HepG2 (cell line): ENCODE results near the gene TMEM132E. TPM values are rescaled to one million over a fixed set of nuclear protein-coding genes. Genes with fewer than 3 reads are reported as not detected.

Source experiments
- ATAC-seq: fragments of 200-7000 bp; cut with Tn5 transposase; 3 replicates; pipeline ENCODE4 v1.9.1; 2020; ENCODE audit warnings: mild to moderate bottlenecking, moderate library complexity
- BruUV-seq: library from RNA; stranded (reverse); fragments of 400-500 nt; replicated peaks from 2 replicates; lab custom pipeline; 2021; lab: Mats Ljungman, UMichigan
- CTCF ChIA-PET: fragments of 300-600 bp; formaldehyde crosslinking; extraction: SDS; loops from one replicate; lab custom pipeline; 2021; ENCODE audit warnings: low total read pairs, inconsistent platforms, low intra/inter-chr PET ratio; lab: Yijun Ruan, JAX
- POLR2A ChIA-PET: fragments of 350-600 bp; sonication (Branson Sonifier 250); formaldehyde crosslinking; loops from one replicate; lab custom pipeline; 2020; ENCODE audit warnings: antibody characterized with exemption, inconsistent platforms; lab: Yijun Ruan, JAX
- DNase-seq: peaks from one replicate; pipeline ENCODE4 v3.0.0-alpha.2; 2015; ENCODE audit warnings: low spot score
- FAIRE-seq: peaks from 3 replicates; lab custom pipeline; 2011; peaks lifted over from hg19 to GRCh38; lab: Jason Lieb, UNC
- H2AFZ ChIP-seq: one replicate; pipeline ENCODE4 v1.6.1; 2011; ENCODE audit warnings: low read length, inconsistent platforms
- H3K27ac ChIP-seq: fragments of 300-600 bp; 3 replicates; pipeline ENCODE4 v1.8.0; 2011; ENCODE audit warnings: mixed run types, mild to moderate bottlenecking, mixed read lengths, low read length, inconsistent platforms; ENCODE audit not compliant: insufficient read depth; ENCODE audit errors: extremely low read length
- H3K27me3 ChIP-seq, 2 experiments: fragments of 200-600 bp in 1 of 2; 2 replicates in 1 of 2; 3 replicates in 1 of 2; pipeline versions ENCODE4 v1.6.0 to v1.8.0; 2011; ENCODE audit warnings: low read length in 2 of 2, mild to moderate bottlenecking in 2 of 2, moderate library complexity in 2 of 2, inconsistent platforms in 1 of 2; ENCODE audit not compliant: insufficient read depth in 2 of 2, control insufficient read depth in 1 of 2
- H3K36me3 ChIP-seq, 2 experiments: fragments of 200-600 bp in 1 of 2; replicated peaks in 1 of 2; 2 replicates in 1 of 2; 3 replicates in 1 of 2; pipeline versions ENCODE4 v1.5.1 to v1.8.0; 2011; ENCODE audit warnings: low read length in 2 of 2, inconsistent platforms in 1 of 2; ENCODE audit not compliant: insufficient read depth in 2 of 2, control insufficient read depth in 1 of 2
- H3K4me1 ChIP-seq: 2 replicates; pipeline ENCODE4 v1.5.1; 2012; ENCODE audit warnings: low read length, inconsistent platforms; ENCODE audit not compliant: insufficient read depth
- H3K4me2 ChIP-seq: 2 replicates; pipeline ENCODE4 v1.6.0; 2011; ENCODE audit warnings: low read depth, low read length, inconsistent platforms
- H3K4me3 ChIP-seq, 3 experiments: fragments of 200-600 bp in 1 of 3; sonication (generic), shearing (Covaris generic) in 1 of 3; replicated peaks in 1 of 3; 2 replicates each; pipeline ENCODE4 v1.5.1; 2011 to 2016; ENCODE audit warnings: low read length in 3 of 3, inconsistent platforms in 2 of 3, low read depth in 2 of 3, mild to moderate bottlenecking in 2 of 3, control low read depth in 1 of 3, mixed read lengths in 1 of 3; ENCODE audit not compliant: insufficient read depth in 1 of 3
- H3K79me2 ChIP-seq: one replicate; pipeline ENCODE4 v1.6.1; 2011; ENCODE audit warnings: low read length, inconsistent platforms; ENCODE audit not compliant: insufficient read depth
- H3K9ac ChIP-seq: 2 replicates; pipeline ENCODE4 v1.6.0; 2011; ENCODE audit warnings: mild to moderate bottlenecking, low read depth, low read length, inconsistent platforms; ENCODE audit not compliant: insufficient read depth
- H3K9me3 ChIP-seq: 2 replicates; pipeline ENCODE4 v1.5.1; 2012; ENCODE audit warnings: mild to moderate bottlenecking, low read length
- H4K20me1 ChIP-seq: 2 replicates; pipeline ENCODE4 v1.6.0; 2011; ENCODE audit warnings: inconsistent platforms, mild to moderate bottlenecking, low read length, moderate library complexity; ENCODE audit not compliant: insufficient read depth
- CREB1 ChIP-seq, 2 experiments: fragments of 450-650 bp in 1 of 2; IDR thresholded peaks; 2 replicates each; pipeline ENCODE4 v1.6.1; 2016 to 2017; ENCODE audit warnings: control low read depth in 1 of 2, mild to moderate bottlenecking in 1 of 2, missing compliant biosample characterization in 1 of 2, missing genetic modification characterization in 1 of 2
- FOXC1 ChIP-seq: sonication (generic); formaldehyde crosslinking; IDR thresholded peaks from 2 replicates; pipeline ENCODE4 v1.8.0; 2022; ENCODE audit warnings: mild to moderate bottlenecking, missing genetic modification reagents, borderline replicate concordance
- FOXP1 ChIP-seq, 2 experiments: fragments of 450-650 bp in 1 of 2; IDR thresholded peaks; 2 replicates each; pipeline ENCODE4 v1.6.1; 2017 to 2018; ENCODE audit warnings: antibody characterized with exemption in 1 of 2
- GPN1 ChIP-seq: sonication (generic); formaldehyde crosslinking; IDR thresholded peaks from 2 replicates; pipeline ENCODE4 v1.5.1; 2020; ENCODE audit warnings: missing genetic modification reagents, borderline replicate concordance
- RBM22 ChIP-seq: fragments of 200-400 bp; formaldehyde crosslinking; optimal IDR thresholded peaks from 2 replicates; pipeline ENCODE3; 2017; ENCODE audit warnings: mild to moderate bottlenecking, low read length, moderate library complexity
- TARDBP ChIP-seq: sonication (generic); formaldehyde crosslinking; IDR thresholded peaks from 2 replicates; pipeline ENCODE4 v1.8.0; 2022; ENCODE audit warnings: mild to moderate bottlenecking, missing genetic modification reagents
- ZNF549 ChIP-seq: sonication (generic); formaldehyde crosslinking; IDR thresholded peaks from 2 replicates; pipeline ENCODE4 v1.5.0; 2020; ENCODE audit warnings: missing genetic modification reagents
- WGBS: methylation state at CpG from one replicate; pipeline ENCODE4 v1.1.6; 2017; ENCODE audit warnings: low lambda C conversion rate; 5-methylcytosine and 5-hydroxymethylcytosine counted together
- in situ Hi-C: cut with HindIII; loops from 2 replicates; pipeline ENCODE4 v1.10.0; 2017; ENCODE audit warnings: low pct_unique_long_range_greater_than_20kb; ENCODE audit not compliant: extremely low pct_ligation_motif_present
- intact Hi-C: fragments of 100-400 bp; cut with micrococcal nuclease; formaldehyde crosslinking; loops from one replicate; pipeline ENCODE4 v1.10.0; 2022; ENCODE audit not compliant: unreplicated experiment
- polyA plus RNA-seq, 8 experiments: library from polyadenylated mRNA; depleted of rRNA in 3 of 8; stranded (reverse) in 7 of 8; unstranded in 1 of 8; fragments of >200 nt; fragmentation: Illumina TruSeq in 4 of 8; extraction: Trizol in 4 of 8; gene quantifications; 2 replicates each; pipeline versions ENCODE4 v1.2.1 to v1.2.3, GENCODE V29; 2011 to 2016; ENCODE audit warnings: low read depth in 4 of 8, missing spikeins in 1 of 8, mixed read lengths in 1 of 8; ENCODE audit not compliant: insufficient read depth in 1 of 8
- total RNA-seq, 5 experiments: library from RNA; depleted of rRNA; stranded (reverse); fragments of >200 nt; fragmentation: Illumina TruSeq; extraction: Trizol; gene quantifications; 2 replicates each; pipeline ENCODE4 v1.2.3, GENCODE V29; 2016; ENCODE audit warnings: low read depth in 1 of 5
- TF ChIP-seq, protein P1 (sequence below): sonication (generic); formaldehyde crosslinking; IDR thresholded peaks from 2 replicates; pipeline ENCODE4 v1.8.1; 2023; ENCODE audit warnings: mild to moderate bottlenecking, inconsistent platforms, moderate library complexity, missing genetic modification reagents, borderline replicate concordance

Gene TMEM132E
- total and polyA plus RNA-seq, 2 of the 13 experiments (the other 11 are each of a cell fraction or from before 2014, with no cell fraction given) = not detected

DNA sequence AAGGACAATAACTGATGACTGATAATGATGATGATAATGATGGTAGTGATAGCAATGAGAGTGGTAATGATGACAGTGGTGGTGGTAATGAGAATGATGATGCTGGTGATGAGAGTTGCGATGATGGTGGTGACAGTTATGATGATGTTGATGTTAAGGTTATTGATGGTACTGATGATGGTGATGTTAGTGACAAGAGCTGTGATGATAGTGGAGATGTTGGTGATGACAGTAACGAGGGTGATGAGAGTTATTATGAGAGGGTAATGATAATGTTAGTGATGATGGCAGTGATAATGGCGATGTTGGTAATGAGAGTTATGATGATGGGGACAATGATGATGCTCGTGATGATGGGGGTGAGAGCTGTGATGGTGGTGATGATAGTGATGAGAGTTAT lies 13.2 kb upstream of the TMEM132E start:
- H3K9me3 ChIP-seq = no peaks in the 10 kb centered on the region
- CTCF ChIA-PET = no interaction called here
- in situ Hi-C loops = no loop called here
- no peaks in the 10 kb centered on the region for H3K4me1 ChIP-seq
- WGBS = 2% methylated on average over 4 of the region's 4 CpGs
- no peaks in the 10 kb centered on the region for H3K79me2 ChIP-seq
- peaks cover 0 to 5% of the 10 kb centered on the region in 2 experiments; a peak in 1 of 5 replicates for H3K27me3 ChIP-seq
- no peak overlapping the region for H3K4me3 ChIP-seq
- no peak overlapping the region for H3K9ac ChIP-seq
- no peak for ATAC-seq
- no peak overlapping the region for H2AFZ ChIP-seq
- no peak for DNase-seq
- intact Hi-C loops = no loop called here
- no peak for FAIRE-seq
- TF ChIP-seq, protein P1, sequence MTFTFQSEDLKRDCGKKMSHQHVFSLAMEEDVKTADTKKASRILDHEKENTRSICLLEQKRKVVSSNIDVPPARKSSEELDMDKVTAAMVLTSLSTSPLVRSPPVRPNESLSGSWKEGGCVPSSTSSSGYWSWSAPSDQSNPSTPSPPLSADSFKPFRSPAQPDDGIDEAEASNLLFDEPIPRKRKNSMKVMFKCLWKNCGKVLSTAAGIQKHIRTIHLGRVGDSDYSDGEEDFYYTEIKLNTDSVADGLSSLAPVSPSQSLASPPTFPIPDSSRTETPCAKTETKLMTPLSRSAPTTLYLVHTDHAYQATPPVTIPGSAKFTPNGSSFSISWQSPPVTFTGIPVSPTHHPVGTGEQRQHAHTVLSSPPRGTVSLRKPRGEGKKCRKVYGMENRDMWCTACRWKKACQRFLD = no peak
- TF ChIP-seq ZNF549 (no peak), FOXC1 (CRISPR knock-in tag) (no peak), GPN1 (CRISPR knock-in tag) (no peak), RBM22 (no peak), TARDBP (CRISPR knock-in tag) (no peak), FOXP1 (IDR thresholded peaks at IDR 0.05) (0 out of 2 replicates have a peak, but pooled peaks have one; percentile 3), FOXP1 (CRISPR knock-in tag; IDR thresholded peaks at IDR 0.05) (no peak), CREB1 (IDR thresholded peaks at IDR 0.05) (peak; percentile 91), CREB1 (CRISPR knock-in tag; IDR thresholded peaks at IDR 0.05) (no peak)
- TF ChIP-seq, all 625 proteins: peak for 2
- Histone ChIP-seq H4K20me1 (no peaks in the 10 kb centered on the region), H3K36me3 (no peaks in the 10 kb centered on the region), H3K27ac (no peak overlapping the region), H3K4me2 (no peak overlapping the region)
- BruUV-seq = no TSS peak
- POLR2A ChIA-PET = no interaction called here
